Left renal pelvis (tissue), 4 donors: ENCODE results near the gene MNT. TPM values are rescaled to one million over a fixed set of nuclear protein-coding genes. Genes with fewer than 3 reads are reported as not detected.

Experiments used
- DNase-seq, 4 donors: peaks; one replicate each; pipeline ENCODE4 v3.0.0-alpha.2; 2013; ENCODE audit warnings: low read depth in 4 of 4, low spot score in 3 of 4
- polyA plus RNA-seq, 4 donors: library from polyadenylated mRNA; unstranded; fragments of 120-200 nt; gene quantifications; one replicate each; pipeline ENCODE4 v1.2.1, GENCODE V29; 2013; ENCODE audit not compliant: insufficient read length in 4 of 4

MNT gene
- polyA plus RNA-seq, 4 donors = 11.5 to 20.6 (median 15.6) TPM

DNA sequence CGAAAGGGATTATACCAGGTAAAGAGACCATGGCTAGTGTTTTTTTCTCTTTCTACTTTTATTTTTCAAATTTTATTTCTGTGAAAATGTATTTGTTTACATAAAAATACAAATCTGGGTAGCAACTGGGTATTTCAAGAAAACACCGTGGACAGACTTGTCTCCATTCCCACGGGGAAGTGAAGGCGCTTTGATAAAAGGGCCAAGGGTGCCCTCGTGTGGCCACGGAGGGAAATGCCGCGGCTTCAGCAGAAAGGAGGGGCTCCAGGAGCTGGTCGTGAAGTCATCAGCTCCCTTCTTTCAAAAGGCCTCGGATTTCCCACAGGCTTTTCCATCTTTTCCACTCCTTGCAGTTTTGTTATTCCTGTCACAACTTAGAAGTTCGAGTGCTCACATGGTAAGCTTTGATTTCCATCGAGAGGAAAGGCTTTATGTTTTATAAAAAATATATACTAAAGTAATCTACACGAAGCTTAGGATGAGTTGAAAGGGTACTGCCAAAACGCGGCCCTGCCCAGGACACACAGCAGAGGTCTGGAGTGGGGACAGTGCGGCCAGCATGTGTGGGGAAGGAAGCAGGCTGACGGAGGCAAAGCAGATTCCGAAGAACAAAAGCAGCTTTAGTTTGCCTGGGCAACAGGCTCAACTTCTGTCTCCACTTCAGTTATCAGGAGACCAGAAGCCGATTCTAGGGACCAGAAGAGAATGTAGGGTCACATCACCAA is 15.3 kb upstream of the MNT start:
- peak in 3 of 4 donors; percentile 73 to 80 (median 77) for DNase-seq

DNA sequence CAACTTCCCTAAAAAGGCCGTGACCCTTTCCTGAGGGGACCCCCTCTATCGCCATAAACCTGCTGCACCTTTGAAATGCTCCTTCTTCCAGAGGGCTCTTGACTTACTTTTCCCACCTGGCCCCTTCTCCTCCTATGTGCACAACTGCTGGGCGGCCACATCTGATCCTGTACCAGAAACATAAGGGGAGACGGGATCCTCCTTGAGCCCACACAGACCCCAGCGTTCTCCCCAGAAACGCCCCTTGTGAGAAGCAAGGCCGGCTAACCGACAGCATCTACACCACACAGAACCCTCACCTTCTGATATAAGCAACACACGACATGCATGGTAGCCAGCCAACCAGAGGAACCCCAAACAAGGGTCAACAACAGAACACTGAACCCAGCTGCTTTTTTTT is 14.2 kb upstream of the MNT start:
- DNase-seq = no peak

DNA sequence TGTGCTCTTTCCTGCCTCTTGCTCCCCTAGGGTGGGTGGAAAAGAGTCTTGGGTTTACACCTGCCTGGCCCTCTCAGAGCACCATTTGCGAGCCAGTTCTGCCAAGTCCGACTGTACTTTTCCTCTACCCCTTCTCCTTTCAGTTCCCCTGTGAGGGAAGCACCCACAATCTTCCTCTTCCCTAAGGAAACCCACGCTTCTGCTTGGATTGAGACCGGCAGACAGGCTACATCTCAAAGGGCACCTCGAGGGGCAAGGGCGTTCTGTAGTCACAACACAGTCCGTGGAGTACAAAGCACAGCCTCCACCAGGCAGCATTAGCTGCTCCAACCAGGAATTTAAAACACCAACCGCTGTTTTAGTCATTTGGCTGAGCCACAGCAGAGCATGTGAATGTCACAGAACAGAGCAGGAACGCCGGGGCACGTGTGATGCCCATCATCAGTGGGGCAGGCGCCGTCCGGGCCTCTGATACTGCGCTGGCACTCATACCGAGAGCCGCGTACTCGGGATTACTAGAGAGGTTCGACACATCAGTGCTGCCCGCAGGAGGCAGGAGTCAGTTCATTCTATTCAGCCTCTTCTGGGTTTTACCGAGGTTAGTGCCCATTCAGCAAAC is 13.7 kb upstream of the MNT start:
- DNase-seq = no peak

DNA sequence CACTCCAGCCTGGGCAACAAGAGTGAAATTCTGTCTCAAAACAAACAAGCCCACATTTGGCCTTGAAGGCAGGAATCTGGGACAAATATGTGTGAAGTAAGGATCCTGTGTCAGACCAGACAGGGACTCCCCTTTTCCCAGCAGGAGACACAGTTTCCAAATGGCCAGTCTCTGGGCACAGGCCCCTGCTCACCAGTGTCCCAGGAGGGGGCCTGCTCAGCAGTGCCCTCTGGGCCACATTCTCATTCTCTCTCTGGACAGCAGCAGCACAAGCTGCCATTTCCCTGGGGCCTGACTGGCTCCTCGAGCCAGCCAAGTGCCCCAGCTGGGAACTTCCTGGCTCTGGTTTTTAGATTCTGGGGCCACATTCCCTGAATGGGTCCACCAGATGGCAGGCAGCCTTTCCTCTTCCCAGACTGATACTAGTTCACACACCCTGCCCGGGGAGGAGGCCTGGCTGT is 11.7 kb upstream of the MNT start:
- DNase-seq = no peak

DNA sequence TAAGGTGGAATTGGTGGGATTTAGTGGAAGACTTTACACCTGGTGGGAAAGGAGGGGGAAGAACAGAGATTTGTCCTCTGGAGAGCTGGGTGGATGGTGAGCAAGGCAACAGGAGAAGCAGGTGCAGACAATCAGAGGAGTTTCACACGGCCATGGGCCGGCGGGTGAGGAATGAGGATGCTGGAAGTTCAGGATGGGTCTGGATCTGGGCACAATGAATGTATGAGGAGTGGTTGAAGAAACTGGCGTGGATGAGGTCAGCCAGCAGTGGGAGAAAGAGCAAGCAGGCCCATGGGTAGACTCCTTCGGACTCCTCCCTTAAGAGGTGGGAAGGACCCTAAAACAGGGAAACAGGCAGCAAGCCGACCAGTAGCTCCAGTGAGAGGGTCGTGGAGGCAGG is 10.1 kb upstream of the MNT start:
- no peak for DNase-seq

DNA sequence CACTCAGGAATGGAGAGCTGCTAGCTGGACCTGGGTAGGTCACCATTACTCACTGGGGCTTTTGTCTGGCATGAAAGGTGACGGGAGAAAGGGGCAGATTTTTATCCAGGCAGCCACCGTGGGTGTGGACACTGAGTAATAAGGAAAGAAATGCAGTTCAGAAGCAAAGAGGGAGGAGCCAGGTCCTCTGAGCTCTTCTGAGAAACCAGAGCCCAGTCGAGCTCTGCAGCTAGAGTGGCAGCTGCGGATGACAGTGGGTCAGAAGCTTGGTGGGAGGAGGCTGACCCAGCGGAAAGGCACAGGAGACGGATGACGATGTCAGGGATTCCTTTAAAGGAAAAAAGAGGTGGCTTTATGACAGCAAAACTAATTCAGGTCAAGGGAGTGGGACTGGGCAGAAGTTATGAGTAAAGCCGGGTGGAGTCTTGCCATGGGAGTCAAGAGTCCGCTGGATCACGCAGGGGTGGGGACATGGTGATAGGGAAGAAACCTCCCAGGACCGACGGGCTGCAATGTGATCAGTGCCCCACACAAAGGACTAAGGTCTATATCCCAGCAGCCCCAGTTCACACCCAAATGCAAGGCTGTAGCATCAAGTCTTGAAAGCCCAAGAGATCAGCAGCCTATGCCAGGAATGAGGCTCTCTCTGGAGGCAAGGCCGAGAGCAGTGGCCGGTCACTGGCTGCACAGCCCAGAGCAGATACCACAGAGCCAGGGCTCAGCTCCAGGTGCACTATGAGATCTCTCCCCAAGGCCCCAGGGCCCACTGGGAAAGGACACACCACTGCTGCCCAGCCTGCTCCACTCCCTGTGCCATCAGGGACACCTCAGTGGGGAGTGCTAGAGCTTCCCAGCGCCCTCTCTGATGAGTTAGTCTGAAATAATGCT is 6.3 kb upstream of the MNT start:
- DNase-seq = peak in 1 of 4 donors; percentile 51

DNA sequence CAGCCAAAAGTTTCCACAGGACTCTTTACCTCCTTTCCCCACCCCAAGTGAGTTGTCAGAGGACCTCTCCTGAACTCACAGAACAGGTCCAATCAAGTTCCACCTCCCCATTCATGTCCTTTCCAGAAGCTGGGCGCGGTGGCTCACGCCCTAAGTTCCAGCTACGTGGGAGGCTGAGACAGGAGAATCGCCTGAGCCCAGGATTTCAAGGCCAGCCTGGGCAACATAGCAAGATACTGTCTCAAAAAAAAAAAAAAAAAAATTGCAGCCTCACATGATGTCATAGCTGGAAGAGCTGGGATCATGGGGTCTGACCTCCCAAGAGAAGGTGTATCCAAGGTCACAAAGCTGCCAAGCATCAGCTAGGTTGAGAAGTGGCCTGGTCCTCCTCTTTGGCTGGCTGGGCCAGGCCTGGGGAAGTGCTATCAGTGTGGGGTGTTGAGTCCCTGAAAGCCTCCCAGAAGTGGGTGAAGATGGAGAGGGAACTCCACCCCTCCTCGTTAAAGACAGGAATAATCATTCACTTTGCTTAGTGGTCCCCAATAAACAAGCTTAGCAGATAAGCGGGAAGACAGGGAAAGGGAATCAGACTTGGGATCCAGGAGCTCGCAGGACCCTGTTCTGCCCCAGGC is 5.5 kb upstream of the MNT start:
- DNase-seq = no peak

DNA sequence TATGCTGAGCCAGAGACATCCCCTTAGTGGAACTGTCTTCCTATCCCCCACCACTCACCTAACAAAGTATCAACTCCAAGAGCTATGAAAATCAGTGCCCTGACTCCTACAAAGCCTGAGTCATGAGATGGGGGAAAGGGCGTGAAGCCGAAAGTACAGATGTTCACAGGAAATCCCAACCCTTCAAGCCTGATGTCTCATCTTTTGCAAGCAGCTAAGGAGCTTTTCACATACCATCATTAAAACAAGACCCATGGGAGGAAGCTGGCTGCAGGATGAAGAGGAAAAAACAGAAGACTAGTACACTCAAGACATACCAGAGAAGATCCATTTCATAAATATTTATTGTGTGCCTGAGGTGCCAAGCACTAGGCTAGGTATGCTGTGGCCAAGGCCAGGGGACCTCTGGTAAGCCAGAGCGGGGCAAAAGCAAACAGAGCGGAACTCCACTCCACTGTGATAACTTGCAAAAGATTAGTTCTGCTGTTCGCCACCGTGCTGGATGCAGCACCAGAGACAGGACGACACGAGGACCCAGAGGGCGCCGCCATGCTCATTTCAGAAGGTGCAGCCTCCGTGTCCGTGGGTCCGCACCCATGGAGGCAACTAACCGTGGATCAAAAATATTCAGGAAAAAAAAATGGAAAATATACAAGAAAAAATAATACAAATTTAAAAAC is 4.5 kb upstream of the MNT start:
- no peak for DNase-seq

DNA sequence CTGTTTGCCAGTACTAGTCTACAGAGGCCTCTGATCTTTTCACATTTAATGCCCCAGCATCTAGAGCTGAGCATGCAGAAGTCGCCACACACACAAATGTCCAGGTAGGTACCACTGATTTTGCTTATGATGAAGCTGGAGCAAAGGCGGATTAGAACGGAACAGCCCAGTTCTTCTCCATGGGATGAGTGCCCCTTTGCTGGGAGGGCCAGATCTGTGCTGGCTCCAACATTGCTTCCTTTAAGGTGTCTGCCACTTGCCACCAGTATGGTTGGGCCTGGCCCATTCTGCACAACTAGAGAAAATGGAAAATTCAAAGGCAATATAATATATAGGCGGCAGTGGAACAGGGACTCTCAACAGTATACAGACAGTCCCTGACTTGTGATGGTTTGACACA is 2.2 kb upstream of the MNT start:
- DNase-seq = no peak

DNA sequence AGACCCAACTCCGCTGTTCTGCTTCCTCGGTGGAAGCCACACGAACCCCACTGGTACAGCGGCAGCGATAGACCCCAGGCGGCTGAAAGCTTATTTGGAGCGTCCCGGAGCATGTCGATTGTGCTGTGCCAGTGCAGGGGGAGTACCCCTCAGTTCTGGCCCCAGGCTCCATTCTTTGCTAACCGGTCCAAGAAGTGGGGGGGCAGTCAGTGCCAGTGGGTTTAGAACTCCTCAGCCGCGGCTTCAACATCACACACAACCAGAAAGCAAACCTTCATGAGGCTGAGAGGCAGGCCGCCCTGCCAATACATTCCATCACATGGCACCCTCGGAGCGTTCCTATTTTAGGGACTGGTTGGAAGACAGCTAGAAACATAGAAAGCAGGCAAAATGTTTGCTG is 1.7 kb upstream of the MNT start:
- no peak for DNase-seq

DNA sequence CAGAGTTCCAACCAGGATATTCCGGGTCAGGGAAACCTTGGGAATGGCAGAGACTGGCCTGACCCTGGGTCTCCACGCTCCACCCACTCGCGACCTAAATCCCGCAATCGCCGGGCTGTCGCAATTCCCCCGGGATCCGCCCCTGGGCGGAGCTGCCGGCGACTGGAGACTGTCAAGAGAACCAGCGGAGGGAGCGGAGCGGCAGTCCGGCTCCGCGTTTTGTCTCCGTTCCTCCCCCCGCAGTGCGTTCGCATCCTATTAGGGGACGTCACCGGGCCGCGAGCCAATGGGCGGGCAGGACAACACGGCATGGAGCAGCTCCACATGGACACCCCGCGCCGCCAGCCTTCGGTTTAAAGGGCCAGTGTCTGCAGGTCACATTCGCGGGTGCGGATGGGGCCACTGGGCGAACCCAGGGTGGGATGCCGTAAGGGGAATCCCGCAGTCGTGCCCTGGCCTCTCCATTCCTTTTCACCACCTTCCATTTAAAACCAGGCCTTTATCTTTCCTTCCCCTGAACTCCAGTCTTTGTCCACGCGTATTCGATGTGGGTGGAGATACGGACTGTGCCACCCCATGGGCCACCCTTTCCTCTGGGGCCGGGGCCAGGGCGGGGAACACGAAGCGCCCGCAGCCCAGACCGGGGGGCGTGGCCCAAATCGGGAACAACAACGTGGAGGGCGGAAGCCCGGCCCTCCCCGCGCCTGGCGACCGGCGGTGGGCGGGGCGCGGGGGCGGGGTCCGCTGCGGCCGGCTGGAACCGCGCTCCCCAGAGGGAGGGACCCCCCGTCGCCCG is 764 bp upstream of the MNT start:
- DNase-seq = peak; percentile 97 to 98 (median 97)

DNA sequence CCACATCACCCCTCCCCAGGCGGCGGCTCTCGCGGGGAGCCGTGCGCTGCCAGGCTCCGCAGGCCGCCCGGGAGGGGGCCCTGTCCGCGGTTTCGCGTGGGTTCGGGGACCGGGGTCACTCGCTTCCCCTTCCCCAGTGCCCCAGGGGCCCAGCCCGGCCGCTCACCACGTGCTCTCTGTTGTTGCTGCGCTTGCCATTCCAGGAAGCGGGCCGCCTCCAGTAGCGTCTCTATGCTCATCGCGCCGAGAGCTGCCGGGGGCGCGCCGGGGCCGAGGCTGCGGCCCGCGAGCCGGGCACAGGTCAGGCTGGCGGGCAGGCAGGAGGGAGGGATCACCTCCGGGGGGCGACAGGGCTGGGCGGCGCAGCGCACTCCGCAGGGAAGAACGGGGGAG is 390 bp downstream of the MNT start:
- DNase-seq = no peak

DNA sequence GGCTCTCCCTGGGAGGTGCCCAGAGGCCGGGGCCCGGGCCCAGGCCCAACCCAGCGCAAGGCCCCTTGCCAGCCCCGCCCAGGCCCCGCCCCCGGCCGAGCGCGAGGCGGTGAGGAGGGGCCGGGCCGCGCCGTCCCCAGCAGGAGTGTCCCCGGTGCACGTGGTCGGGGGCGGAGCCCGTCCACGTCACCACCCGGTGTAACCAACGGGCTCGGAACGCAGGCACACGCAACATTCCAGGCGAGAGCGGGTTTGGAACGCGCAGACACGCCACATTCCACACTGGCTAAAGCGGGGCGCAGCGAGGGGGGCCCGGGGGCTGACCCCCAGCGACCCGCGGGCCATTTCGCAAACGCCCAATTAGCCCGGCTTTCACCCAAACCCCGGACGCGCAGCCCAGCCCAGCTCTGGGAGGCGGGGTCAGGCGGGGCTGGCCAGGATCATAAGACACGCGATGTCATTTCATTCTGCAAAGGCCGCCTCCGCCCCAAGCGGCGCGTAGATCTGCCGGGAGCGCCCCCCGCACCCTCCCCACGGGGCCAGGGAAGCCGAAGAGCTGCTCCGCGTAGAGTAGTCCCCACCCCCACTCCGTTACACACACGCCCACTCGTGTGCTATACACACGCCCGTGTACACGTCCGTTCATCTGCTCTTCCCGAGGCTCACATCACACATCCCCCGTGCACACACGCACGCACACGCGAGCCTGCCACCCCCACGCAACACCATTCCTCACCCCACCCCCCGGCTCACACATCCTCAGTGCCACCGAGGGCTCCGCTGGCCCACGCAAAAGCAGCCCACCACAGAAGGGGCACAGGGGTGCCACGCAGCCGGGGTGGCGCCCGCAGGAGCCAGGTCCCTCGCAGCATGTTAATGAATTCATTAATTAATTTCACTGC is 1.0 kb downstream of the MNT start:
- peak in 3 of 4 donors; percentile 88 to 91 (median 91) for DNase-seq

DNA sequence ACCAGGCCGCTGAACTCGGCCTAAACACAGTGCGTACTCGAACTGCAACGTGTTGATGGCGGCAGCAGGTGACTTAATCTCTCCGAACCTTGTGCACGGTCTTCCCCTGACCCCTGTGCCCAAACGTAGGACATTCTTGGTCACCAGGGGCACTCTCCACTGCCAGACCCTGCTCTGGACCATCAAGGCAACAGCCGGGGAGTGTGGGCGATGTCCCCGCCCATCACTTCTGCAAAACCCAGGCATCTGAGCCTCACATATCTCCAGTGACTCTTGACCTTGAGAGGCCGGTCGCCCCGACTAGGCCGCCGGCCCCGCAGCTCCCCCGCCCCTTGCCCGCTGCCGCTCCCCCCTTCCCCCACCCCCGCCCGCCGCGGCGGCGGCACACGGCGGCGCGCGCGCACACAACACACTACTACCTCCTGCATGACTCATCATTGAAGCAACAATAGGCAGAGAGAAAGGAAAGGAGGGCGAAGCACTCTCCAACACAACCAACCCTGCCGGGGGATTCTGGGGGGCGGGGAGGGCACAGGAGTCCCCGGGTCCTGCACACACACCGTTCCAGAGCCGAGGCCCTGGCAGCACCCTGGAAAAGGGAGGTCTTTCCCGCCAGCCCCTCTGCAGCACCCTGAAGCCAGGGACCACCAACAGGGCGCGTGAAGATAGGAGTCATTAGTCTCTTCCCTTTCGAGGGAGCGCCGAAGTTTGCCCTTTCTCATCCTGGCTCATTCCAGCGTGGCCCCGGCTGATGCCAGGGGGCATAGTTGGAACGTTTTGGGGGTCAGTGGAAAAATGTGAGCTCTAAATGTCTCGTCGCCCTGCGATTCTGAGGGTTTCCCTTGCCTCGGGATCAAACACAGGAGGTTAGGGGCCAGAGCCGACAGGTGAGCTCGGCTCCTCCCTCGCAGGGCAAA is 1.9 kb downstream of the MNT start:
- no peak for DNase-seq

DNA sequence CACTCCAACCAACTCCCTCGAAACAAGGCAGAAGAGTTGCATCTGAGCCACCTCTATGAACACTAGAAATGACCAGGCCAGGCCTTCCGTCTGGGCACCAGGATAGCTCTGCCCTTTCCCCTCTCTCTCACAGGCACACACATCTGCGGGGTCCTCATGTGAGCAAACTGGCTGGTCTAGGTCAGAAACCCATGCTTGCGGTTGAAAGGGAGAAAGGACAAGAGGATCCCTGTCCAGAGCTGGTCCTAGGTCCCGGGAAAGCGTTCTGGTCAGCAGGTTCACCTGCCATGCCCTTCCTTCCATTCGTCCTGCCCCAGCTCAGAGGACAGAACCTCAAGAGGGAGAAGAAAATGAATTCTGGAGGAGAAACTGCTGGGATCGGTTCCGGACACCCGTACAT is 2.7 kb downstream of the MNT start:
- no peak for DNase-seq

DNA sequence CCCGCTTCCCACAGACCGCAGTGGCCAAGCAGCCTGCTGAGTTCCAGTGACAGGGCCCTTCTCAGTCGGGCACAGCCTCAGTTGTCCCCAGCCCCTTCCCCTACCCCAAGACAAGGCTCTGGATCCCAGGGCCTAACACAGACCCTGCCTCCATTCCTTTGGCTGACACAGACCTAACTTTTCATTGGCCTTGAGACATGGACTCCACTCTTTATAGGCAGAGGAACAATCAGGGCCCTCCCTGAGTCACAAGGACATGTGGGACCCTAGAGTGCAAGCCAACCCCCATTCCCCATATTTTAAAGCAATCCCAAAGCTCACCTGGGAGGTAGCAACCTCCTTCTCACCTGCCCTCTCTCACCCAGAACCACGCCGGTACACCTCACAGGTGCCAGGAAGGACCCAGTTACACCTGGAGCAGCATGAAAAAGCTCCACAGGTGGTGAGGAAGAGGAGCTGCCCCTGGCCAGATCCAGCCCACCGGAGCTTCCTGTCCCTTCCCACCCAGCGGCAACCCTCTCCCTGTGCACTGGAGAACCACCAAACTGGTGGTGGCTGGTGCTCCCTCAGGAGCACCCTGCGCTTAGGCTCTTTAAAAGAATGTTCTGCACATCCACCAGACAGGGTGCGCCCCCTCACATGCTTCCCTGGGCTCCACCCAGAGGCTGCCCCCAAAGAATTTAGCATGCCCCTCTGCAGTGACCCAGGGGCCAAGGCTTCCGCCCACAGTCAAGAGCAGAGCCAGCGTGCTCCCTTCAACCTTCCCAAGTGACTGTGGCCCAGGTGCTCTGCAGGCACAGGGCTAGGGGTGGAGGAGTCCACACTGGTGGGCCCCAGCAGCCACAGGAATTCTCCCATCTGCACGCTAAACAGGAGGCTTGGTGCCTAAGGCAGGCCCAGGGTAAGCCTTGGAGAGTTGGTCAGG is 3.4 kb downstream of the MNT start:
- no peak for DNase-seq
